LNCAP (cell line): ENCODE data around the gene PIGU.

Experiments
- CTCF ChIP-seq: fragments of 450-650 bp; IDR thresholded peaks from 2 replicates; pipeline ENCODE4 v1.5.1; 2017; ENCODE audit warnings: mild to moderate bottlenecking

Gene PIGU

GRCh38 chr20:34637245-34638038 lies 39.5 kb downstream of the PIGU start:
- no peak for TF ChIP-seq CTCF

GRCh38 chr20:34636648-34637047 lies 40.2 kb downstream of the PIGU start:
- TF ChIP-seq CTCF = no peak

- TF ChIP-seq CTCF = no peak
These were observed 42.5 kb downstream of the PIGU start for GRCh38 chr20:34634392-34634791.

GRCh38 chr20:34632870-34633452 lies 43.9 kb downstream of the PIGU start:
- no peak for TF ChIP-seq CTCF

- TF ChIP-seq CTCF = no peak
These were observed 47.0 kb downstream of the PIGU start for GRCh38 chr20:34629904-34630303.

GRCh38 chr20:34629342-34629741 lies 47.5 kb downstream of the PIGU start:
- TF ChIP-seq CTCF = no peak

- no peak for TF ChIP-seq CTCF
These were observed 48.9 kb downstream of the PIGU start for GRCh38 chr20:34628026-34628425.
